Measurements from ENCODE around the gene ULK4. TPM values are rescaled to one million over a fixed set of nuclear protein-coding genes. Genes with fewer than 3 reads are reported as not detected.
"Not testable (repeated sequence)": the region's sequence is repeated elsewhere in the genome, so short reads cannot be mapped to it uniquely, and the experiment has no call there.

The ULK4 gene
- total RNA-seq, 2 donors from 2014 or later, result 7.0 to 7.7 TPM

GRCh38 chr3:41653571-41654239, 308.2 kb downstream of the ULK4 start:
- H3K27me3 Mint-ChIP-seq, result no peaks in the 10 kb centered on the region
- H3K27ac Mint-ChIP-seq, result no peak overlapping the region
- peaks cover 6% of the 10 kb centered on the region for H3K9me3 Mint-ChIP-seq
- no peak for ATAC-seq (replicated peaks)
- H3K4me3 Mint-ChIP-seq, result no peak overlapping the region
- peaks cover 3% of the 10 kb centered on the region for H3K4me1 Mint-ChIP-seq
- no peaks in the 10 kb centered on the region for H3K36me3 Mint-ChIP-seq (ENCODE audit: low read depth)

GRCh38 chr3:41652931-41653330, 309.0 kb downstream of the ULK4 start:
- peaks cover 6% of the 10 kb centered on the region for H3K9me3 Mint-ChIP-seq
- no peak overlapping the region for H3K4me3 Mint-ChIP-seq
- no peaks in the 10 kb centered on the region for H3K27me3 Mint-ChIP-seq
- no peaks in the 10 kb centered on the region for H3K36me3 Mint-ChIP-seq (ENCODE audit: low read depth)
- H3K4me1 Mint-ChIP-seq, result peaks cover 3% of the 10 kb centered on the region
- ATAC-seq (replicated peaks), result no peak
- no peak overlapping the region for H3K27ac Mint-ChIP-seq

- no peak overlapping the region for H3K27ac Mint-ChIP-seq
- H3K9me3 Mint-ChIP-seq, result peaks cover 6% of the 10 kb centered on the region
- no peaks in the 10 kb centered on the region for H3K27me3 Mint-ChIP-seq
- no peak overlapping the region for H3K4me3 Mint-ChIP-seq
- no peak for ATAC-seq (replicated peaks)
- H3K36me3 Mint-ChIP-seq (ENCODE audit: low read depth), result no peaks in the 10 kb centered on the region
- H3K4me1 Mint-ChIP-seq, result peaks cover 3% of the 10 kb centered on the region
Observed at GRCh38 chr3:41652506-41652905, 309.4 kb downstream of the ULK4 start.

- ATAC-seq (replicated peaks), result no peak
- Mint-ChIP-seq H3K27me3 (no peaks in the 10 kb centered on the region), H3K4me1 (peaks cover 3% of the 10 kb centered on the region), H3K27ac (no peak overlapping the region), H3K9me3 (peaks cover 6% of the 10 kb centered on the region), H3K4me3 (no peak overlapping the region), H3K36me3 (ENCODE audit: low read depth) (no peaks in the 10 kb centered on the region)
Observed at GRCh38 chr3:41651718-41652117, 310.2 kb downstream of the ULK4 start.

- peaks cover 6% of the 10 kb centered on the region for H3K9me3 Mint-ChIP-seq
- H3K27me3 Mint-ChIP-seq, result no peaks in the 10 kb centered on the region
- H3K4me1 Mint-ChIP-seq, result peaks cover 3% of the 10 kb centered on the region
- no peak for ATAC-seq (replicated peaks)
- H3K4me3 Mint-ChIP-seq, result no peak overlapping the region
- no peaks in the 10 kb centered on the region for H3K36me3 Mint-ChIP-seq (ENCODE audit: low read depth)
- H3K27ac Mint-ChIP-seq, result no peak overlapping the region
Observed at GRCh38 chr3:41650406-41650805, 311.5 kb downstream of the ULK4 start.

GRCh38 chr3:41649129-41649739, 312.7 kb downstream of the ULK4 start:
- H3K27me3 Mint-ChIP-seq, result no peaks in the 10 kb centered on the region
- no peak for ATAC-seq (replicated peaks)
- no peak overlapping the region for H3K27ac Mint-ChIP-seq
- H3K4me3 Mint-ChIP-seq, result no peak overlapping the region
- H3K4me1 Mint-ChIP-seq, result peaks cover 3% of the 10 kb centered on the region
- H3K36me3 Mint-ChIP-seq (ENCODE audit: low read depth), result no peaks in the 10 kb centered on the region
- peaks cover 6% of the 10 kb centered on the region for H3K9me3 Mint-ChIP-seq

GRCh38 chr3:41647730-41648129, 314.2 kb downstream of the ULK4 start:
- not testable (repeated sequence) for H3K4me3 Mint-ChIP-seq; H3K27ac Mint-ChIP-seq; ATAC-seq (replicated peaks); H3K36me3 Mint-ChIP-seq (ENCODE audit: low read depth); H3K4me1 Mint-ChIP-seq; H3K27me3 Mint-ChIP-seq; H3K9me3 Mint-ChIP-seq

- Mint-ChIP-seq H3K36me3 (ENCODE audit: low read depth) (no peaks in the 10 kb centered on the region), H3K9me3 (no peaks in the 10 kb centered on the region), H3K4me3 (no peak overlapping the region), H3K27ac (no peak overlapping the region), H3K27me3 (no peaks in the 10 kb centered on the region), H3K4me1 (no peaks in the 10 kb centered on the region)
- no peak for ATAC-seq (replicated peaks)
Observed at GRCh38 chr3:41640076-41640475, 321.8 kb downstream of the ULK4 start.

- Mint-ChIP-seq H3K4me1 (no peaks in the 10 kb centered on the region), H3K9me3 (no peaks in the 10 kb centered on the region), H3K27me3 (no peaks in the 10 kb centered on the region), H3K4me3 (no peak overlapping the region), H3K27ac (no peak overlapping the region), H3K36me3 (ENCODE audit: low read depth) (no peaks in the 10 kb centered on the region)
- ATAC-seq (replicated peaks), result no peak
Observed at GRCh38 chr3:41638381-41638780, 323.5 kb downstream of the ULK4 start.

GRCh38 chr3:41632700-41633099, 329.2 kb downstream of the ULK4 start:
- no peak overlapping the region for H3K27ac Mint-ChIP-seq
- H3K9me3 Mint-ChIP-seq, result no peaks in the 10 kb centered on the region
- no peaks in the 10 kb centered on the region for H3K4me1 Mint-ChIP-seq
- no peaks in the 10 kb centered on the region for H3K27me3 Mint-ChIP-seq
- no peak for ATAC-seq (replicated peaks)
- no peaks in the 10 kb centered on the region for H3K36me3 Mint-ChIP-seq (ENCODE audit: low read depth)
- H3K4me3 Mint-ChIP-seq, result no peak overlapping the region

- ATAC-seq (replicated peaks), result no peak
- Mint-ChIP-seq H3K27me3 (no peaks in the 10 kb centered on the region), H3K27ac (no peak overlapping the region), H3K9me3 (no peaks in the 10 kb centered on the region), H3K4me3 (no peak overlapping the region), H3K36me3 (ENCODE audit: low read depth) (no peaks in the 10 kb centered on the region), H3K4me1 (no peaks in the 10 kb centered on the region)
Observed at GRCh38 chr3:41630708-41631107, 331.2 kb downstream of the ULK4 start.

GRCh38 chr3:41629986-41630385, 331.9 kb downstream of the ULK4 start:
- Mint-ChIP-seq H3K36me3 (ENCODE audit: low read depth) (no peaks in the 10 kb centered on the region), H3K27ac (no peak overlapping the region), H3K27me3 (no peaks in the 10 kb centered on the region), H3K4me3 (no peak overlapping the region), H3K9me3 (no peaks in the 10 kb centered on the region), H3K4me1 (no peaks in the 10 kb centered on the region)
- ATAC-seq (replicated peaks), result no peak

GRCh38 chr3:41629072-41629471, 332.8 kb downstream of the ULK4 start:
- no peaks in the 10 kb centered on the region for H3K4me1 Mint-ChIP-seq
- H3K9me3 Mint-ChIP-seq, result no peaks in the 10 kb centered on the region
- no peak for ATAC-seq (replicated peaks)
- no peaks in the 10 kb centered on the region for H3K36me3 Mint-ChIP-seq (ENCODE audit: low read depth)
- H3K4me3 Mint-ChIP-seq, result no peak overlapping the region
- no peak overlapping the region for H3K27ac Mint-ChIP-seq
- no peaks in the 10 kb centered on the region for H3K27me3 Mint-ChIP-seq

GRCh38 chr3:41627477-41628087, 334.3 kb downstream of the ULK4 start:
- no peak for ATAC-seq (replicated peaks)

GRCh38 chr3:41612853-41613252, 349.1 kb downstream of the ULK4 start:
- ATAC-seq (replicated peaks), result no peak
- no peaks in the 10 kb centered on the region for H3K27me3 Mint-ChIP-seq
- H3K4me3 Mint-ChIP-seq, result no peak overlapping the region
- H3K9me3 Mint-ChIP-seq, result no peaks in the 10 kb centered on the region
- H3K36me3 Mint-ChIP-seq (ENCODE audit: low read depth), result no peaks in the 10 kb centered on the region
- peaks cover 11% of the 10 kb centered on the region for H3K4me1 Mint-ChIP-seq
- no peak overlapping the region for H3K27ac Mint-ChIP-seq

More at GRCh38 chr3:41627477-41628087, 334.3 kb downstream of the ULK4 start:
- no peaks in the 10 kb centered on the region for H3K4me1 Mint-ChIP-seq
- no peaks in the 10 kb centered on the region for H3K36me3 Mint-ChIP-seq (ENCODE audit: low read depth)
- H3K4me3 Mint-ChIP-seq, result no peak overlapping the region
- H3K27ac Mint-ChIP-seq, result no peak overlapping the region
- H3K27me3 Mint-ChIP-seq, result no peaks in the 10 kb centered on the region
- no peaks in the 10 kb centered on the region for H3K9me3 Mint-ChIP-seq
